Measurements from ENCODE around the gene CRKL.

DNA sequence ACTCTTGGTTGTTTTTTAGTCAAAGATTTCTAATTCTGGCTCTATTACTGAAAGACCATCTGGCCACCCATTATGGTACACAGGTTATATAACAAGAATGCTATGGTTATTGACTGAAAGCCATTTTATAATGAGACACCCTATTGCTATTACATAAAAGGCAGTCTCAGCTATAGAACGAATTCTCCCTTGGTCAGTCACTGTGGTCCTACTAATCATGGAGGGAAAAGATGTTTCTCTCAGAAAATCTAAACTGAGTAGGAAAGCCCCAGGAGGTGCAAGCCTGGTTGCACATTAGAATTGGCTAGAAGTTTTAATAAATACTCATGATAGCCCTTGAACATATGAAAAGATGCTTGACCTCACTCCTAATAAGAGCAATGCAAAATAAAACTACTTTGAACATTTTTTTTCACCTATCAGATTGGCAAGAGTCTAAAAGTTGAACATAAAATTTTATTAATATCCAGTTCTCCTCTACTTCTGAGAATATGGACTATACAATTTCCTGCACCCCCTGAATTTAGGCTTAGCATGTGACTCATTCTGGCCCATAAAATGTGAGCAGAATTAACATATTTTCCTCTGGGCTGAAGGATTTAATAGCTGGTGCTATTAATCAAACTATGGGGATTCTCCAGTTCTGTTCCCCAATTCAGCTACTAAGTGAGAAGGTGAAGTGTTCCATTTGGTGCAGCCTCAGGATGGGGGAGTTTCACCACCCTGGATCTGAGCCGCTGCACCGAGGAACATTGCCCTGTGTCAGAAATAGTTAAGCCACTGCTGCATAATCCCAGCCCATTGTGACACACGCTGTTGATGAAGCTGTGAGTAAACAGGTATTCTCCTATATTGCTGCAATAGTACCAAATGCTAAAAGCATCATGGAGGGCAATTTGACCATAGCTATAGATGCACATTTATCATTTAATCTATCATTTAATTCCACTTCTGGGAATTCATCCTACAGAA is 11.5 kb upstream of the CRKL start:
- TF ChIP-seq, protein P1, sequence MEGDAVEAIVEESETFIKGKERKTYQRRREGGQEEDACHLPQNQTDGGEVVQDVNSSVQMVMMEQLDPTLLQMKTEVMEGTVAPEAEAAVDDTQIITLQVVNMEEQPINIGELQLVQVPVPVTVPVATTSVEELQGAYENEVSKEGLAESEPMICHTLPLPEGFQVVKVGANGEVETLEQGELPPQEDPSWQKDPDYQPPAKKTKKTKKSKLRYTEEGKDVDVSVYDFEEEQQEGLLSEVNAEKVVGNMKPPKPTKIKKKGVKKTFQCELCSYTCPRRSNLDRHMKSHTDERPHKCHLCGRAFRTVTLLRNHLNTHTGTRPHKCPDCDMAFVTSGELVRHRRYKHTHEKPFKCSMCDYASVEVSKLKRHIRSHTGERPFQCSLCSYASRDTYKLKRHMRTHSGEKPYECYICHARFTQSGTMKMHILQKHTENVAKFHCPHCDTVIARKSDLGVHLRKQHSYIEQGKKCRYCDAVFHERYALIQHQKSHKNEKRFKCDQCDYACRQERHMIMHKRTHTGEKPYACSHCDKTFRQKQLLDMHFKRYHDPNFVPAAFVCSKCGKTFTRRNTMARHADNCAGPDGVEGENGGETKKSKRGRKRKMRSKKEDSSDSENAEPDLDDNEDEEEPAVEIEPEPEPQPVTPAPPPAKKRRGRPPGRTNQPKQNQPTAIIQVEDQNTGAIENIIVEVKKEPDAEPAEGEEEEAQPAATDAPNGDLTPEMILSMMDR (IDR thresholded peaks at IDR 0.05), result no peak
- TF ChIP-seq POLR2A (IDR thresholded peaks at IDR 0.05), result no peak

All from adrenal gland (tissue), 5 donors.